ENCODE results near the gene POLH.

GRCh38 chr6:43579171-43579570 lies 3.2 kb downstream of the POLH start:
- TF ChIP-seq POLR2A (IDR thresholded peaks at IDR 0.05) (no peak), EP300 (IDR thresholded peaks at IDR 0.05) (no peak), POLR2AphosphoS5 (IDR thresholded peaks at IDR 0.05) (no peak)
